ENCODE data around the gene SPTB. TPM values are rescaled to one million over a fixed set of nuclear protein-coding genes. Genes with fewer than 3 reads are reported as not detected.

SPTB gene
- total and polyA plus RNA-seq, 9 of the 15 experiments (the other 6 are each of a cell fraction or from before 2014, with no cell fraction given): 0.21 to 45.9 (median 11.7) TPM

DNA sequence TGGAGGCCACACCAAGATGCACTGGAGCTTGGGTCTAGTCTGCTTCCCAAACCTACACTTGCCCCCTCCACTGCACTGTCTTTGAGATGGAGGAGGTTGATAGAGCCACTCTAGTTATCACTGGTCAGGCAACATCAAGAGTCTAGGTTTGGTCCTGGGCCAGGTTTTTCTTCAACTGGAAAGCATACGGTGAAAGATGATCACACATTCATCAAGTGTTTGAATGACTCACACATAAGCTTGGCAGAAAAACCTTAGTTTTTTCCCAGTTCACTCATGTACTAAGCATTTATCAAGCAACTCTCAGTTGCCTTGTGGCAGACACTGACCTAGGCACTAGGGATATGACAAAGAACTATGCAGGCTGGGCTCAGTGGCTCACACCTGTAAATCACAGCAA is 91.0 kb downstream of the SPTB start:
- intact Hi-C loops (cut with micrococcal nuclease): no loop called here
- Histone ChIP-seq H3K27ac (ENCODE audit: extremely low read depth, low read depth, low read length) (no peak overlapping the region), H3K4me1 (replicated peaks in 1 of 2; ENCODE audit: control insufficient read depth in 2 of 2, insufficient read depth in 2 of 2, low read length in 2 of 2) (no peaks in the 10 kb centered on the region), H2AFZ (ENCODE audit: low read depth, low read length) (no peak overlapping the region), H3K4me3 (no peak overlapping the region), H3K27me3 (ENCODE audit: control insufficient read depth in 2 of 2, insufficient read depth in 2 of 2, low read length in 2 of 2) (no peaks in the 10 kb centered on the region), H3K9me1 (ENCODE audit: control insufficient read depth, insufficient read depth, low read length) (no peaks in the 10 kb centered on the region), H3K79me2 (ENCODE audit: control insufficient read depth, insufficient read depth, low read length) (no peaks in the 10 kb centered on the region), H3K9me3 (replicated peaks; ENCODE audit: control insufficient read depth, insufficient read depth, low read depth, low read length) (no peaks in the 10 kb centered on the region), H3K9ac (ENCODE audit: insufficient read depth in 1 of 2, low read depth in 2 of 2, low read length in 2 of 2) (no peak overlapping the region), H3K4me2 (ENCODE audit: insufficient read depth, low read length) (no peak overlapping the region), H4K20me1 (replicated peaks; ENCODE audit: control insufficient read depth, insufficient read depth, low read length) (no peaks in the 10 kb centered on the region), H3K36me3 (ENCODE audit: control insufficient read depth, insufficient read depth, low read length) (peaks cover 86% of the 10 kb centered on the region; the same call in 2 of the 3 replicates)
- ATAC-seq: no peak
- ChIA-PET CTCF (ENCODE audit: low intra/inter-chr PET ratio) (no interaction called here), POLR2A (no interaction called here)
- FAIRE-seq: peak; percentile 29
- BruUV-seq (replicated peaks): no TSS peak
- DNase-seq (ENCODE audit: extremely low read depth in 1 of 4, low spot score in 3 of 4): peak in 1 of 4 experiments; percentile 16
- WGBS (ENCODE audit: insufficient coverage, low coverage, missing lambda C conversion rate): 17% methylated on average over 1 of the region's 1 CpG
- in situ Hi-C loops (cut with MboI): no loop called here
- TF ChIP-seq, protein P1, sequence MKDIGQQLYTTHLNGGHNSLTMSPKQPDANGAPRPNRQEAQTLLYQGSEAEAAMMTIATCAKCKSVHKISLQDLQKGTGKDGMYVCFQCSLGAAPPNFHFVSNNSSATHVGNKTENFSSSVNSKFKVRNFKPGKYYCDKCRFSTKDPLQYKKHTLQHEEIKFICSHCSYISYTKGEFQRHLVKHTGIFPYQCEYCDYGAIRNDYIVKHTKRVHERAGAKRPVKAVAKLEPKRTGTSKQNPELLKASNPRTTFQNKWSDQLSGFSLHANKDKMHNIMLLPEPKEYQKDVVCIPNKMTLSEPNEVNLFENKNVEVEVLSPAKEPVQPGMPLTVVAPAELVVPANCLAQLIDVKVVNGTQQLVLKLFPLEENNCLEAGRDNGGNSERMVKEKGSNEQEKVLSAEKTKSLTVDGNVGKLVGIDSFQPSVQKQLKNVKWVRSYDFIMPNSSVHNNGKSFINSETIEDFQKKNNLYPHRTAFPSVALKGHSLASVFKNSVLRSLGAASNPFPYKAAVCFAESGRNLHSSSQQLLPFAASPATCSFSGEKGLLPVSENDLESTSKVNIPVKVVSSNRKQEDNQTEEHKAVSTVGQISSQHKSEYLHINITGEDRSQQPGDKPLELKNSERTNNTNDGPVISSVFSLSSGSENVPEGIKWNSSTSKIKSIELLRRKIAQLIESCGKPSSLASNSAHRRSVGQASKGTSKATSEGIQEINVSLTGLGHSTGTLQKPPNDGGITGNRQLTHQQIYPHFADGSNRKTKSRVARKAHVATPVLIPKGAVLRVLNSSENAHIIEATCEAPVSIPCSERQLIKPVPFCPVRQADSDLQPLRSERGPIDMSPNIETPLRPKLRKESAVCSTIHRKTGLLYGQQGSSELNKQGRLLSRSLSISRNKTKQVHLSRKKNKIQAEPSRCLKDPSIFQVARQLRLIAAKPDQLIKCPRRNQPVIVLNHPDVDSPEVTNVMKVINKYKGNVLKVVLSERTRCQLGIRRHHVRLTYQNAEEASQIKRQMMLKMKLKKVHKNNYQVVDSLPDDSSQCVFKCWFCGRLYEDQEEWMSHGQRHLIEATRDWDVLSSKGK (CRISPR knock-in tag; IDR thresholded peaks at IDR 0.05): no peak
- TF ChIP-seq, protein P2, sequence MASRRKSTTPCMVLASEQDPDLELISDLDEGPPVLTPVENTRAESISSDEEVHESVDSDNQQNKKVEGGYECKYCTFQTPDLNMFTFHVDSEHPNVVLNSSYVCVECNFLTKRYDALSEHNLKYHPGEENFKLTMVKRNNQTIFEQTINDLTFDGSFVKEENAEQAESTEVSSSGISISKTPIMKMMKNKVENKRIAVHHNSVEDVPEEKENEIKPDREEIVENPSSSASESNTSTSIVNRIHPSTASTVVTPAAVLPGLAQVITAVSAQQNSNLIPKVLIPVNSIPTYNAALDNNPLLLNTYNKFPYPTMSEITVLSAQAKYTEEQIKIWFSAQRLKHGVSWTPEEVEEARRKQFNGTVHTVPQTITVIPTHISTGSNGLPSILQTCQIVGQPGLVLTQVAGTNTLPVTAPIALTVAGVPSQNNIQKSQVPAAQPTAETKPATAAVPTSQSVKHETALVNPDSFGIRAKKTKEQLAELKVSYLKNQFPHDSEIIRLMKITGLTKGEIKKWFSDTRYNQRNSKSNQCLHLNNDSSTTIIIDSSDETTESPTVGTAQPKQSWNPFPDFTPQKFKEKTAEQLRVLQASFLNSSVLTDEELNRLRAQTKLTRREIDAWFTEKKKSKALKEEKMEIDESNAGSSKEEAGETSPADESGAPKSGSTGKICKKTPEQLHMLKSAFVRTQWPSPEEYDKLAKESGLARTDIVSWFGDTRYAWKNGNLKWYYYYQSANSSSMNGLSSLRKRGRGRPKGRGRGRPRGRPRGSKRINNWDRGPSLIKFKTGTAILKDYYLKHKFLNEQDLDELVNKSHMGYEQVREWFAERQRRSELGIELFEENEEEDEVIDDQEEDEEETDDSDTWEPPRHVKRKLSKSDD (conservative IDR thresholded peaks at IDR 0.05; ENCODE audit: low read length): no peak
- TF ChIP-seq PHF8 (IDR thresholded peaks at IDR 0.05; ENCODE audit: borderline replicate concordance, low read length) (no peak), NFIC (IDR thresholded peaks at IDR 0.05) (peak; percentile 17; the same call in 1 of the 2 replicates), PRPF4 (IDR thresholded peaks at IDR 0.05; ENCODE audit: insufficient read depth, low read depth, low read length, poor library complexity, severe bottlenecking) (no peak), HOXB6 (CRISPR knock-in tag; IDR thresholded peaks at IDR 0.05; ENCODE audit: borderline replicate concordance) (no peak), OTX1 (CRISPR knock-in tag; IDR thresholded peaks at IDR 0.05) (no peak), SRSF7 (optimal IDR thresholded peaks at IDR 0.05; ENCODE audit: low read depth, low read length) (no peak), FOSL1 (tag; conservative IDR thresholded peaks at IDR 0.05) (peak; percentile 59; the same call in 1 of the 2 replicates)
- TF ChIP-seq, protein P3, sequence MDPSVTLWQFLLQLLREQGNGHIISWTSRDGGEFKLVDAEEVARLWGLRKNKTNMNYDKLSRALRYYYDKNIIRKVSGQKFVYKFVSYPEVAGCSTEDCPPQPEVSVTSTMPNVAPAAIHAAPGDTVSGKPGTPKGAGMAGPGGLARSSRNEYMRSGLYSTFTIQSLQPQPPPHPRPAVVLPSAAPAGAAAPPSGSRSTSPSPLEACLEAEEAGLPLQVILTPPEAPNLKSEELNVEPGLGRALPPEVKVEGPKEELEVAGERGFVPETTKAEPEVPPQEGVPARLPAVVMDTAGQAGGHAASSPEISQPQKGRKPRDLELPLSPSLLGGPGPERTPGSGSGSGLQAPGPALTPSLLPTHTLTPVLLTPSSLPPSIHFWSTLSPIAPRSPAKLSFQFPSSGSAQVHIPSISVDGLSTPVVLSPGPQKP (CRISPR knock-in tag; IDR thresholded peaks at IDR 0.05): no peak
- TF ChIP-seq, protein P4, sequence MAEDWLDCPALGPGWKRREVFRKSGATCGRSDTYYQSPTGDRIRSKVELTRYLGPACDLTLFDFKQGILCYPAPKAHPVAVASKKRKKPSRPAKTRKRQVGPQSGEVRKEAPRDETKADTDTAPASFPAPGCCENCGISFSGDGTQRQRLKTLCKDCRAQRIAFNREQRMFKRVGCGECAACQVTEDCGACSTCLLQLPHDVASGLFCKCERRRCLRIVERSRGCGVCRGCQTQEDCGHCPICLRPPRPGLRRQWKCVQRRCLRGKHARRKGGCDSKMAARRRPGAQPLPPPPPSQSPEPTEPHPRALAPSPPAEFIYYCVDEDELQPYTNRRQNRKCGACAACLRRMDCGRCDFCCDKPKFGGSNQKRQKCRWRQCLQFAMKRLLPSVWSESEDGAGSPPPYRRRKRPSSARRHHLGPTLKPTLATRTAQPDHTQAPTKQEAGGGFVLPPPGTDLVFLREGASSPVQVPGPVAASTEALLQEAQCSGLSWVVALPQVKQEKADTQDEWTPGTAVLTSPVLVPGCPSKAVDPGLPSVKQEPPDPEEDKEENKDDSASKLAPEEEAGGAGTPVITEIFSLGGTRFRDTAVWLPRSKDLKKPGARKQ (CRISPR knock-in tag; IDR thresholded peaks at IDR 0.05): no peak
- TF ChIP-seq, protein P5, sequence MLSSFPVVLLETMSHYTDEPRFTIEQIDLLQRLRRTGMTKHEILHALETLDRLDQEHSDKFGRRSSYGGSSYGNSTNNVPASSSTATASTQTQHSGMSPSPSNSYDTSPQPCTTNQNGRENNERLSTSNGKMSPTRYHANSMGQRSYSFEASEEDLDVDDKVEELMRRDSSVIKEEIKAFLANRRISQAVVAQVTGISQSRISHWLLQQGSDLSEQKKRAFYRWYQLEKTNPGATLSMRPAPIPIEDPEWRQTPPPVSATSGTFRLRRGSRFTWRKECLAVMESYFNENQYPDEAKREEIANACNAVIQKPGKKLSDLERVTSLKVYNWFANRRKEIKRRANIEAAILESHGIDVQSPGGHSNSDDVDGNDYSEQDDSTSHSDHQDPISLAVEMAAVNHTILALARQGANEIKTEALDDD (IDR thresholded peaks at IDR 0.05): peak; percentile 47; the same call in 1 of the 2 replicates

All from K562 (cell line).